ENCODE measurements around the gene AKAP6.
"Not testable (repeated sequence)": the region's sequence is repeated elsewhere in the genome, so short reads cannot be mapped to it uniquely, and the experiment has no call there.

Gene AKAP6

GRCh38 chr14:32457213-32457920 lies 128.3 kb downstream of the AKAP6 start:
- TF ChIP-seq POLR2A (IDR thresholded peaks at IDR 0.05; ENCODE audit: low read depth, low read length) (no peak), POLR2AphosphoS5 (IDR thresholded peaks at IDR 0.05; ENCODE audit: low read depth, low read length) (no peak), TAF1 (IDR thresholded peaks at IDR 0.05; ENCODE audit: borderline replicate concordance, low read depth, low read length) (no peak)
- DNase-seq (ENCODE audit: insufficient read length): no peak
- FAIRE-seq: no peak

DNA sequence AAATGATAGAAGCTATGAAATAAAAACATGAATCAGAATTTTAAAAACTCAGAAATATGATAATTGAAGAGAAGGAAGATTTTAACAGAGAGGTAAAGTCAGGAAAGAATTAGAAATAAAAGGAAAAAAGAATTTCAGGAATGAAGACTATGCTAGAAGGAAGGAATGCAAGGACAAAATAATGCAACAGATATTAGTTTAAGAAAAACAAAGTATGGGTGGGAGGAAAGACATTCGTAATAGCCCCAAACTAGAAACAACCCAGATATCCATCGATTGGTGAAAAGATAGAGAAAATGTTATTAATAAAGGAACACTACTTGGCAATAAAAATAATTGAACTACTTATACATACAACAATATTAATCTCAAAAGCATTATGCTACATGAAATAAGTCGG lies 129.6 kb downstream of the AKAP6 start:
- TF ChIP-seq TAF1 (IDR thresholded peaks at IDR 0.05; ENCODE audit: borderline replicate concordance, low read depth, low read length) (no peak), POLR2AphosphoS5 (IDR thresholded peaks at IDR 0.05; ENCODE audit: low read depth, low read length) (no peak), POLR2A (IDR thresholded peaks at IDR 0.05; ENCODE audit: low read depth, low read length) (no peak)
- DNase-seq (ENCODE audit: insufficient read length) (no peak), FAIRE-seq (no peak)

DNA sequence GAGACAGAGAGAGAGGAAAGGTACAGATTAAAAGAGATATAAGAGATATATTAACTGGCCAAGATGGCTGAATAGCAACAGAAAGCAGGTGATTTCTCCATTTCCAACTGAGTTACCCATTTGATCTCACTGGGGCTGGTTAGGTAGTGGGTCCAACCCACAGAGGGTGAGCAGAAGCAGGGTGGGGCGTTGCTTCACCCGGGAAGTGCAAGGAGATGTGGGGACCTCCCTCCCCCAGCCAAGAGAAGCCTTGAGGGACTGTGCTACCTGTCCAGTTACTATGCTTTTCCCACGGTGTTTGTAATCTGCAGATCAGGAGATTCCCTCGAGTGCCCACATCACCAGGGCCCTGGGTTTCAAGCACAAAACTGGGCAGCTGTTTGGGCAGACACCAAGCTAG lies 131.2 kb downstream of the AKAP6 start:
- DNase-seq (ENCODE audit: insufficient read length) (no peak), FAIRE-seq (no peak)
- TF ChIP-seq POLR2A (IDR thresholded peaks at IDR 0.05; ENCODE audit: low read depth, low read length) (no peak), POLR2AphosphoS5 (IDR thresholded peaks at IDR 0.05; ENCODE audit: low read depth, low read length) (no peak), TAF1 (IDR thresholded peaks at IDR 0.05; ENCODE audit: borderline replicate concordance, low read depth, low read length) (no peak)

DNA sequence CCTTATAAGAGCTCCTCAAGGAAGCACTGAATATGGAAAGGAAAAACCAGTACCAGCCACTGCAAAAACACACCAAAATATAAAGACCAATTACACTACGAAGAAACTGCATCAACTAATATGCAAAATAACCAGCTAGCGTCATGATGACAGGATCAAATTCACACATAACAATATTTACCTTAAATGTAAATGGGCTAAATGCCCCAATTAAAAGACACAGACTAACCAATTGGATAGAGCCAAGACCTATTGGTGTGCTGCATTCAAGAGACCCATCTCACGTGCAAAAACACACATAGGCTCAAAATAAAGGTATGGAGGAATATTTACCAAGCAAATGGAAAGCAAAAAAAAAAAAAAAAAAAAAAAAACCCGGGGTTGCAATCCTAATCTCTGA lies 133.5 kb downstream of the AKAP6 start:
- DNase-seq (ENCODE audit: insufficient read length); FAIRE-seq: not testable (repeated sequence)

DNA sequence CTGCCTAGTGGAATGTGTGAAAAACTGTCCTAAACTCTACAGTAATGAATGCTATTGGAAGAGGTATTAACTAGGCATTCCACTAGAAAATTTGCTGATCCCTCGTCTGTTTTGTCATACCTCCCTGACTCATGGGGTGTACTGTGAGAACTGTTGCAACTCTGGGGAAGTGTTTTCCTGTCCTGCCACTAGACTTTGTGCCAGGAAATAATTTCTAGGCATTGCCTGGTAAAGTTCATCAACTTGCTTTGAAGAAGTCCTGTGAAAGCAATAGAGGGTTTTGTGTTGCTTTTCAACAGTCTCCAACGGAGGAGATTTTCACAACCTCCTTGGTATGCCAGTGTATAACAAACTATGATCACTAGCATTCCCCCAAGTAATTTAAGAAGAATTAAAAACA lies 139.9 kb downstream of the AKAP6 start:
- no peak for TF ChIP-seq TAF1 (IDR thresholded peaks at IDR 0.05; ENCODE audit: borderline replicate concordance, low read depth, low read length)
- TF ChIP-seq POLR2AphosphoS5 (IDR thresholded peaks at IDR 0.05; ENCODE audit: low read depth, low read length): no peak
- TF ChIP-seq POLR2A (IDR thresholded peaks at IDR 0.05; ENCODE audit: low read depth, low read length): no peak
- DNase-seq (ENCODE audit: insufficient read length) (no peak), FAIRE-seq (no peak)

DNA sequence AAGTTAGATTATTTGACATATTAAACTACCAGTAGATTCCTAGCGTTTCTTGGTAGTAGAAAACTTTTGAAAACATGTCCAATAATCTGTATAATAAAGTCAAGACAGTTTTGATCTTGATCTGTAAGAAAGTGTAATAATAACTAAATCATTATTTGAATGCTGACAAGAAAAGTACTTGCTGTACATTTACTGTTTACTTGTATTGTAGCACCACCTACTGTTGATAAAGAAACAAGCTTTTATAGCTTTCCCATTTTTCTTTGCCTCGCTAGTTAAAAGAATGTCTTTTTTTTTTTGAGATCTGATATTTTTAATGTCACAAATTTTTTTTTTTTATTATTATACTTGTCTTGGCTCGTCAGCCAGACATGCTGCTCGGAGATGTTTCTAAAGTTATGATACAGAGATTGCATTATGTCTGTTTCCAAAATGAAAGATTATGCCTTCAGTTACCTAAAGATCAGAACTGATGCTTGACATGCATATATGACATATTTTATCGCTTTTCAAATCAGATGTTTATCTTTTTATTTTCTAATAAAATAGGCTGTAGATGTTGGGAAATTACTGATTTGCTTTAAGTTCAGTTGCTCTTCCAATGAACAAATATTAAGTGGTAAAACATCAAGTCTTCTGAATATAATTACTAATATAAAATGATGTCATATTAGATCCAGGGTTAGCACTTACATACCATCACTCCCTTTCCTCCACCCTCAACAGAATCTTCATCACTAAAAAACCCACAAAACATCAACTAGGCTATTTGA lies 140.5 kb downstream of the AKAP6 start:
- DNase-seq (ENCODE audit: insufficient read length) (no peak), FAIRE-seq (no peak)
- TF ChIP-seq POLR2AphosphoS5 (IDR thresholded peaks at IDR 0.05; ENCODE audit: low read depth, low read length) (no peak), POLR2A (IDR thresholded peaks at IDR 0.05; ENCODE audit: low read depth, low read length) (no peak), TAF1 (IDR thresholded peaks at IDR 0.05; ENCODE audit: borderline replicate concordance, low read depth, low read length) (no peak)

DNA sequence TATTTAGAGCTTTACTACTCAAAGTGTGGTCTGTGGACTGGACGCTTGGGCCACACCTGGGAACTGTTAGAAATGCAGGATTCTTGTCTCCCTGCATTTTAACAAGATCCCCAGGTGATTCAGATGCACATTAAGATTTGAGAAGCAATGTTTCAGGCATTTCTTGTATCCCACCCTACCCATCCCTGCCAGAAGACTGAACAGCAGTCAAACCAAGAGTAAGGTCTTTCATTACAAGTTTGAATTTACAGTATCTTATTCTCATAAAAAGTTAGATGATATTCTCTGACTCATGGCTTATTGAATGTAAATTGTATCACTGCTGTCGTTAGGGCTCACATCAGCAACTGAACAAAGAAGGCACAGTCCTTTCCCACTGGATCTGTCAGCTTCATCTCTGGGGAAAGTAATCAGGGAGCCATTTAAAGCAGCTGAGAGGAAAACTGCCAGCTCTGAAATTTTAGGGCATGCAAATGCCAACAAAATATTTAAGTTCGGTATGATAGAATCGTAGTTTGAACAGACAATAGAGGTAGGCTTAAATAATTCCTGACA lies 141.1 kb downstream of the AKAP6 start:
- FAIRE-seq (no peak), DNase-seq (ENCODE audit: insufficient read length) (no peak)
- TF ChIP-seq POLR2AphosphoS5 (IDR thresholded peaks at IDR 0.05; ENCODE audit: low read depth, low read length) (no peak), POLR2A (IDR thresholded peaks at IDR 0.05; ENCODE audit: low read depth, low read length) (no peak), TAF1 (IDR thresholded peaks at IDR 0.05; ENCODE audit: borderline replicate concordance, low read depth, low read length) (no peak)

GRCh38 chr14:32471181-32471580 lies 142.1 kb downstream of the AKAP6 start:
- peak; percentile 5 for FAIRE-seq
- TF ChIP-seq POLR2A (IDR thresholded peaks at IDR 0.05; ENCODE audit: low read depth, low read length) (no peak), POLR2AphosphoS5 (IDR thresholded peaks at IDR 0.05; ENCODE audit: low read depth, low read length) (no peak), TAF1 (IDR thresholded peaks at IDR 0.05; ENCODE audit: borderline replicate concordance, low read depth, low read length) (no peak)
- no peak for DNase-seq (ENCODE audit: insufficient read length)

- DNase-seq (ENCODE audit: insufficient read length): no peak
- no peak for FAIRE-seq
- TF ChIP-seq POLR2A (IDR thresholded peaks at IDR 0.05; ENCODE audit: low read depth, low read length) (no peak), TAF1 (IDR thresholded peaks at IDR 0.05; ENCODE audit: borderline replicate concordance, low read depth, low read length) (no peak), POLR2AphosphoS5 (IDR thresholded peaks at IDR 0.05; ENCODE audit: low read depth, low read length) (no peak)
Measured at GRCh38 chr14:32472076-32472475, 143.0 kb downstream of the AKAP6 start.

DNA sequence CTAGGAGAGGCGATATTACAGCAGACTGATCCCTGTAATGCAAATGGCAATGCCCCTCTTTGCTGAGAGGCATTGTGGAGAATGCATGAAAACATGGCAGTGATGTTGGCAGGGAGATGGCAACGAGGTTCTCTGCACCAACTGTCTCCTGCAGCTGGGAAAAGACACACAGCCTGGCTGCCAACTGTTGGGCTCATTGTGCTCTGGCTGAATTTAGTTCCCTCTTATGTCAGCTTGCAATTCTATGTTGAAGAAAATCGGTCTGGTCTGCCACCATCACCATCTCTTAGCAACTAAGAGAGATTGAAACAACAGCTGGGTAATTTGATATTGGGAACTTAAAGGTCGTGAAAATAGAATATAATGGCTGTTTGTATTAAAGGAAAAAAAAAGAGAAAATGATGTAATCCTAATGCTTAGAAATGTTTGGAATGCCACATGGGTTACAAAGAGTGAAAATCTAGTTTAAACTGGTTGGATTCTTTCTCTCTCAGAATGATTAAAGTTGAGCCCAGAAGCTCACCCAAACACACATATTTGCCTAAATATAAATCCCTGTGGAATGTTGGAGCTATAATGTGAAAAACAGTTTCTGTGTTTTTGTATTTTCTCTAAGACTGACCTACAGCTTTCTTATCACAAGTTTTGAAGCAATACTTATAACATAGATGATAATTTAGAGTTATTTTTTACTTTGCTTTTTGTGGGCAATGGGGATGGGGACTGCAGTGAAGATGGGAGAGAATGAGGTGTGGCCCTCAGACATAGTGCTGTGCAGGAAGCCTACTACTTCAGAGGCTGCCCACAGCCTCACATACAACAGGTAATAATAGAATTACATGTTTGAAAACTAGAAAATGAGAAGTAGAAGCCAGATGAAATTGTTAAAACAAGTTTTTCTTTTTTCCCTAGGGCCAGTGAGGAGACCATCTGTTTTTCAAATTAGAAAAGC lies 143.7 kb downstream of the AKAP6 start:
- FAIRE-seq (no peak), DNase-seq (ENCODE audit: insufficient read length) (no peak)
- TF ChIP-seq POLR2A (IDR thresholded peaks at IDR 0.05; ENCODE audit: low read depth, low read length): no peak
- TF ChIP-seq POLR2AphosphoS5 (IDR thresholded peaks at IDR 0.05; ENCODE audit: low read depth, low read length): no peak
- no peak for TF ChIP-seq TAF1 (IDR thresholded peaks at IDR 0.05; ENCODE audit: borderline replicate concordance, low read depth, low read length)

- no peak for TF ChIP-seq POLR2AphosphoS5 (IDR thresholded peaks at IDR 0.05; ENCODE audit: low read depth, low read length)
- no peak for TF ChIP-seq TAF1 (IDR thresholded peaks at IDR 0.05; ENCODE audit: borderline replicate concordance, low read depth, low read length)
- TF ChIP-seq POLR2A (IDR thresholded peaks at IDR 0.05; ENCODE audit: low read depth, low read length): no peak
- DNase-seq (ENCODE audit: insufficient read length) (no peak), FAIRE-seq (no peak)
Measured at GRCh38 chr14:32473464-32473855, 144.4 kb downstream of the AKAP6 start.
